ENCODE data around the gene CDH5. TPM values are rescaled to one million over a fixed set of nuclear protein-coding genes. Genes with fewer than 3 reads are reported as not detected.

Gene CDH5
- total and polyA plus RNA-seq, 2 donors (not counting 3 experiments of a cell fraction or from before 2014, with no cell fraction given): 765 to 815 TPM

DNA sequence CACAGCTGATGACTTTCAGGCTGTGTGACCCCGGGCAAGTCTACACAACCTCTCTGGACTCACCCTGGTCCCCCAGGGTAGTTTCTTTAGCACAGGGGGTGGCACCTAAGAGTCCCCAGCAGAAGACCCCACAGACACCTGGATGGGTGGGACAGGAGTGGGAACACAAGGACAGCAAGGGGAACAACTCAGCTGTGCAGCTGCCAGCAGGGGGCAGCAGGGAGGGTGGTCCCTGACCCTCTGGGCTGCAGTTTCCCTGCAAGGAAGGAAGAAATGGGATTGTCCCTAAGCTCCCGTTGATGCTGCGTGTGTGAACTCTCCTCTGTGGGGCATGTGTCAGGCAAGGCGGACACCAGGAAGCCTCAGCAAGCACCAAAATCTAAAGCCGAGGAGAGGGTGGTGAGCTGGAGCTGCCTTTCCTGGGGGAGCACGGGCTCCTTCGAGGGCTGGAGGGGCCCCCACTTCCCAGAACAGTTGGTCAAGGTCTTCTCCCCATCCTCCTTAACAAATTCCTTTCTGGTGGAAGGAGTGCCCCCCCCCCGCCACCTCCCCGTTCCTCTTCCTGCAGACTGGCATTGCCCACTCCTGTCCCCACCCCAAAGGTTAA is 24.1 kb upstream of the CDH5 start:
- Histone ChIP-seq H3K27ac (ENCODE audit: insufficient read depth, low read depth, low read length) (no peak overlapping the region), H3K27me3 (ENCODE audit: control insufficient read depth in 2 of 2, insufficient read depth in 2 of 2, low read length in 2 of 2) (peaks cover 0 to 2% of the 10 kb centered on the region in 2 experiments), H3K9me3 (replicated peaks; ENCODE audit: control insufficient read depth, insufficient read depth, low read length) (no peaks in the 10 kb centered on the region), H3K4me1 (ENCODE audit: control insufficient read depth, extremely low read depth, insufficient read depth, low read length) (no peaks in the 10 kb centered on the region), H3K4me2 (ENCODE audit: insufficient read depth, low read length) (no peak overlapping the region), H2AFZ (ENCODE audit: low read depth, low read length) (no peak overlapping the region), H3K79me2 (ENCODE audit: control insufficient read depth, insufficient read depth, low read length) (no peaks in the 10 kb centered on the region), H4K20me1 (replicated peaks; ENCODE audit: control insufficient read depth, extremely low read depth, insufficient read depth, low read length) (no peaks in the 10 kb centered on the region), H3K9ac (replicated peaks; ENCODE audit: extremely low read depth, insufficient read depth, low read length) (no peak overlapping the region), H3K9me1 (replicated peaks; ENCODE audit: control insufficient read depth, extremely low read depth, insufficient read depth, low read length) (no peaks in the 10 kb centered on the region), H3K4me3 (replicated peaks in 1 of 3; ENCODE audit: insufficient read depth in 1 of 3, low read depth in 1 of 3, low read length in 3 of 3) (no peak overlapping the region), H3K36me3 (ENCODE audit: control insufficient read depth in 2 of 2, extremely low read depth in 1 of 2, insufficient read depth in 2 of 2, low read length in 2 of 2) (no peaks in the 10 kb centered on the region)
- intact Hi-C loops (cut with micrococcal nuclease): loop anchor here (1.0 kb wide), 1 partner anchor 141 kb away; no protein-coding TSS in a partner anchor
- dilution Hi-C loops (cut with MboI; ENCODE audit: extremely low pct_ligation_motif_present, low sequenced_read_pairs): no loop called here
- FAIRE-seq (peak; percentile 78), DNase-seq (ENCODE audit: low read depth, low spot score) (peak; percentile 47)
- ChIA-PET CTCF (interaction anchor here (0.7 to 5.3 kb wide), 31 partner anchors 10 to 247 kb away, joined by 3 to 66 read pairs (median 4); partner anchors contain the start of gene CDH5), POLR2A (interaction anchor here (0.7 kb wide), 2 partner anchors 28 to 206 kb away, joined by 3 read pairs; no protein-coding TSS in a partner anchor)
- no TSS peak for BruUV-seq (replicated peaks)
- TF ChIP-seq JUN (IDR thresholded peaks at IDR 0.05; ENCODE audit: borderline replicate concordance, insufficient read depth, insufficient read length, low read depth): no peak
- TF ChIP-seq, protein P1, sequence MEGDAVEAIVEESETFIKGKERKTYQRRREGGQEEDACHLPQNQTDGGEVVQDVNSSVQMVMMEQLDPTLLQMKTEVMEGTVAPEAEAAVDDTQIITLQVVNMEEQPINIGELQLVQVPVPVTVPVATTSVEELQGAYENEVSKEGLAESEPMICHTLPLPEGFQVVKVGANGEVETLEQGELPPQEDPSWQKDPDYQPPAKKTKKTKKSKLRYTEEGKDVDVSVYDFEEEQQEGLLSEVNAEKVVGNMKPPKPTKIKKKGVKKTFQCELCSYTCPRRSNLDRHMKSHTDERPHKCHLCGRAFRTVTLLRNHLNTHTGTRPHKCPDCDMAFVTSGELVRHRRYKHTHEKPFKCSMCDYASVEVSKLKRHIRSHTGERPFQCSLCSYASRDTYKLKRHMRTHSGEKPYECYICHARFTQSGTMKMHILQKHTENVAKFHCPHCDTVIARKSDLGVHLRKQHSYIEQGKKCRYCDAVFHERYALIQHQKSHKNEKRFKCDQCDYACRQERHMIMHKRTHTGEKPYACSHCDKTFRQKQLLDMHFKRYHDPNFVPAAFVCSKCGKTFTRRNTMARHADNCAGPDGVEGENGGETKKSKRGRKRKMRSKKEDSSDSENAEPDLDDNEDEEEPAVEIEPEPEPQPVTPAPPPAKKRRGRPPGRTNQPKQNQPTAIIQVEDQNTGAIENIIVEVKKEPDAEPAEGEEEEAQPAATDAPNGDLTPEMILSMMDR (IDR thresholded peaks at IDR 0.05; ENCODE audit: extremely low read depth in 1 of 2, insufficient read depth in 1 of 2, low read depth in 1 of 2, low read length in 2 of 2): peak; percentile 83 to 94

DNA sequence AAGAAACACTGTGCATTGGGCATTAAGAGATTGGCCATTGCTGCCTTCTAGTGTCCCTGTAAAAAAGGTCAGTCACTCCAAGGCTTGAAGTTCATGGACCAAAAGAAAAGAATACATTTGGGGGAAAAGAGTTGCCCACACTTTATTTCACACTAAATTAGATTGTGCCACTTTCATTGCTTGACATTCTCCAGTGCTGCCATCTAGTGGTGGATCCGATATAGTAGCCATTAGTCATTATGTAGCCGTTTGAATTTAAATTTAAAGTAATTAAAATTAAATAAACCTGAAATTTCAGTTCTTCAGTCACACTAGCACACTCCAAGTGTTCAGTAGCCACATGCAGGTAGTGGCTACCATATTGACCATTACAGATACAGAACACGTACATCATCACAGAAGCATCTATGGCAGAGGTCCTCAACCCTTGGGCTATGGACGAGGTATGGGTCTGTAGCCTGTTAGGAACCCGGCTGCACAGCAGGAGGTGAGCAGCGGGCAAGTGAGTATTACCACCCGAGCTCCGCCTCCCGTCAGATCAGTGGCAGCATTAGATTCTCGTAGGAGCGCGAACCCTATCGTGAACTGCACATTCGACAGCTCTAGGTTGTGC is 21.9 kb upstream of the CDH5 start:
- Histone ChIP-seq H3K4me3 (replicated peaks in 1 of 3; ENCODE audit: insufficient read depth in 1 of 3, low read depth in 1 of 3, low read length in 3 of 3) (no peak overlapping the region), H3K9me1 (replicated peaks; ENCODE audit: control insufficient read depth, extremely low read depth, insufficient read depth, low read length) (no peaks in the 10 kb centered on the region), H3K9ac (replicated peaks; ENCODE audit: extremely low read depth, insufficient read depth, low read length) (no peak overlapping the region), H2AFZ (ENCODE audit: low read depth, low read length) (no peak overlapping the region), H3K36me3 (ENCODE audit: control insufficient read depth in 2 of 2, extremely low read depth in 1 of 2, insufficient read depth in 2 of 2, low read length in 2 of 2) (no peaks in the 10 kb centered on the region), H3K4me2 (ENCODE audit: insufficient read depth, low read length) (no peak overlapping the region), H3K4me1 (ENCODE audit: control insufficient read depth, extremely low read depth, insufficient read depth, low read length) (no peaks in the 10 kb centered on the region), H3K79me2 (ENCODE audit: control insufficient read depth, insufficient read depth, low read length) (no peaks in the 10 kb centered on the region), H3K27me3 (ENCODE audit: control insufficient read depth in 2 of 2, insufficient read depth in 2 of 2, low read length in 2 of 2) (peaks cover 0 to 2% of the 10 kb centered on the region in 2 experiments), H3K9me3 (replicated peaks; ENCODE audit: control insufficient read depth, insufficient read depth, low read length) (no peaks in the 10 kb centered on the region), H4K20me1 (replicated peaks; ENCODE audit: control insufficient read depth, extremely low read depth, insufficient read depth, low read length) (no peaks in the 10 kb centered on the region), H3K27ac (ENCODE audit: insufficient read depth, low read depth, low read length) (no peak overlapping the region)
- BruUV-seq (replicated peaks): no TSS peak
- dilution Hi-C loops (cut with MboI; ENCODE audit: extremely low pct_ligation_motif_present, low sequenced_read_pairs) (no loop called here), intact Hi-C loops (cut with micrococcal nuclease) (loop anchor here (2.0 kb wide), 1 partner anchor 70 kb away; no protein-coding TSS in a partner anchor)
- POLR2A ChIA-PET: no interaction called here
- DNase-seq (ENCODE audit: low read depth, low spot score) (peak; percentile 52), FAIRE-seq (peak; percentile 85)
- TF ChIP-seq, protein P2, sequence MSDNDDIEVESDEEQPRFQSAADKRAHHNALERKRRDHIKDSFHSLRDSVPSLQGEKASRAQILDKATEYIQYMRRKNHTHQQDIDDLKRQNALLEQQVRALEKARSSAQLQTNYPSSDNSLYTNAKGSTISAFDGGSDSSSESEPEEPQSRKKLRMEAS (IDR thresholded peaks at IDR 0.05; ENCODE audit: insufficient read depth, insufficient read length): no peak
- TF ChIP-seq EZH2 (IDR thresholded peaks at IDR 0.05; ENCODE audit: borderline replicate concordance, low read depth, low read length, severe bottlenecking) (no peak), JUN (IDR thresholded peaks at IDR 0.05; ENCODE audit: borderline replicate concordance, insufficient read depth, insufficient read length, low read depth) (no peak), POLR2A (IDR thresholded peaks at IDR 0.05; ENCODE audit: low read depth, low read length) (no peak), FOS (IDR thresholded peaks at IDR 0.05; ENCODE audit: borderline replicate concordance, insufficient read depth, low read length) (no peak)
- TF ChIP-seq, protein P1 (IDR thresholded peaks at IDR 0.05; ENCODE audit: extremely low read depth in 1 of 2, insufficient read depth in 1 of 2, low read depth in 1 of 2, low read length in 2 of 2): peak; percentile 59 to 65
- CTCF ChIA-PET: interaction anchor here (0.7 to 5.3 kb wide), 16 partner anchors 9 to 171 kb away, joined by 3 to 66 read pairs (median 4); partner anchors contain the start of gene CDH5

Data from endothelial cell of umbilical vein (primary cell).